ENCODE measurements around the gene PPP4R3A. TPM values are rescaled to one million over a fixed set of nuclear protein-coding genes. Genes with fewer than 3 reads are reported as not detected.
A peak's percentile ranks its signal among the peaks of the same experiment; 100 is the strongest.

PPP4R3A gene
- total and polyA plus RNA-seq, 2 donors (not counting 1 experiment from before 2014, with no cell fraction given): 40.3 to 88.0 TPM

GRCh38 chr14:91418387-91419043 is 91.6 kb downstream of the PPP4R3A start:
- TF ChIP-seq, protein P1, sequence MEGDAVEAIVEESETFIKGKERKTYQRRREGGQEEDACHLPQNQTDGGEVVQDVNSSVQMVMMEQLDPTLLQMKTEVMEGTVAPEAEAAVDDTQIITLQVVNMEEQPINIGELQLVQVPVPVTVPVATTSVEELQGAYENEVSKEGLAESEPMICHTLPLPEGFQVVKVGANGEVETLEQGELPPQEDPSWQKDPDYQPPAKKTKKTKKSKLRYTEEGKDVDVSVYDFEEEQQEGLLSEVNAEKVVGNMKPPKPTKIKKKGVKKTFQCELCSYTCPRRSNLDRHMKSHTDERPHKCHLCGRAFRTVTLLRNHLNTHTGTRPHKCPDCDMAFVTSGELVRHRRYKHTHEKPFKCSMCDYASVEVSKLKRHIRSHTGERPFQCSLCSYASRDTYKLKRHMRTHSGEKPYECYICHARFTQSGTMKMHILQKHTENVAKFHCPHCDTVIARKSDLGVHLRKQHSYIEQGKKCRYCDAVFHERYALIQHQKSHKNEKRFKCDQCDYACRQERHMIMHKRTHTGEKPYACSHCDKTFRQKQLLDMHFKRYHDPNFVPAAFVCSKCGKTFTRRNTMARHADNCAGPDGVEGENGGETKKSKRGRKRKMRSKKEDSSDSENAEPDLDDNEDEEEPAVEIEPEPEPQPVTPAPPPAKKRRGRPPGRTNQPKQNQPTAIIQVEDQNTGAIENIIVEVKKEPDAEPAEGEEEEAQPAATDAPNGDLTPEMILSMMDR (conservative IDR thresholded peaks at IDR 0.05 in 1 of 2, IDR thresholded peaks at IDR 0.05 in 1 of 2; ENCODE audit: low read depth in 1 of 2, low read length in 2 of 2): peak; percentile 98 to 99
- TF ChIP-seq EZH2 (IDR thresholded peaks at IDR 0.05; ENCODE audit: low read length, missing control alignments): peak; percentile 41

DNA sequence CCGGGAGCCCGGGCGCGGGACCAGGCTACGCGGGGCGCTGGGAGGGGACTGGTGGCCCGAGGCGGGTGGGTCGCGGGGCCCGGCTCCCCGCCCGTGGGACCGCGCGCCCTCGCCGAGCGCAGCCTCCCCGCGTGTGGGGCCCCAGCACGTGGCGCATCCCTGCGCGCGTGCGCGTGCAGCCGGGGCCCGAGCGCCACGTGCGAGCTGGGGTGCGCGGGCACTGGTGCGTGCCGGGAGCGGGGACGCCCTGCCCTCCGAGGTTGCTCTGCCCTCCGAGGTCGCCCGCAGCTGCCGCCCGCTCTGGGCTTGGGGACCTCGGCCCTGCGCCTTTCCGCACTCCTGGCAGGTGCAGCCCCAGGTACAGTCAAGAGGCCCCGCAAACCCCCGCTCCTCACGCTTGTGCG is 92.1 kb downstream of the PPP4R3A start:
- Histone ChIP-seq H3K27me3 (ENCODE audit: control insufficient read depth, insufficient read depth, low read length) (peaks cover 13% of the 10 kb centered on the region), H3K4me2 (ENCODE audit: extremely low read depth, insufficient read depth, low read length) (peak overlapping the region; percentile 25), H2AFZ (ENCODE audit: low read length) (no peak overlapping the region), H4K20me1 (ENCODE audit: control insufficient read depth, extremely low read depth, insufficient read depth, low read length) (no peaks in the 10 kb centered on the region), H3K9ac (ENCODE audit: insufficient read depth, low read length) (no peak overlapping the region), H3K9me3 (ENCODE audit: control insufficient read depth, insufficient read depth, low read depth, low read length) (no peaks in the 10 kb centered on the region), H3K4me3 (replicated peaks in 1 of 4; ENCODE audit: control extremely low read depth in 1 of 4, insufficient read depth in 1 of 4, low read depth in 3 of 4, low read length in 4 of 4) (peak overlapping the region in 2 of 4 experiments; percentile 4 to 6), H3K4me1 (ENCODE audit: control insufficient read depth, extremely low read depth, insufficient read depth, low read length) (no peaks in the 10 kb centered on the region), H3K36me3 (ENCODE audit: control insufficient read depth, insufficient read depth, low read length) (no peaks in the 10 kb centered on the region), H3K79me2 (ENCODE audit: control insufficient read depth, insufficient read depth, low read length) (no peaks in the 10 kb centered on the region), H3K27ac (ENCODE audit: insufficient read depth, low read length) (no peak overlapping the region)
- peak; percentile 60 for TF ChIP-seq EZH2 (IDR thresholded peaks at IDR 0.05; ENCODE audit: low read length, missing control alignments)
- TF ChIP-seq, protein P1 (conservative IDR thresholded peaks at IDR 0.05 in 1 of 2, IDR thresholded peaks at IDR 0.05 in 1 of 2; ENCODE audit: low read depth in 1 of 2, low read length in 2 of 2): no peak
- DNase-seq (ENCODE audit: low read depth in 2 of 2): no peak

More at GRCh38 chr14:91418387-91419043, 91.6 kb downstream of the PPP4R3A start:
- peak; percentile 31 to 48 for DNase-seq (ENCODE audit: low read depth in 2 of 2)
- H3K27me3 ChIP-seq (ENCODE audit: control insufficient read depth, insufficient read depth, low read length): peaks cover 13% of the 10 kb centered on the region
- no peaks in the 10 kb centered on the region for H3K9me3 ChIP-seq (ENCODE audit: control insufficient read depth, insufficient read depth, low read depth, low read length)
- H3K79me2 ChIP-seq (ENCODE audit: control insufficient read depth, insufficient read depth, low read length): no peaks in the 10 kb centered on the region
- no peak overlapping the region for H2AFZ ChIP-seq (ENCODE audit: low read length)
- H3K4me3 ChIP-seq (replicated peaks in 1 of 4; ENCODE audit: control extremely low read depth in 1 of 4, insufficient read depth in 1 of 4, low read depth in 3 of 4, low read length in 4 of 4): peak overlapping the region in 2 of 4 experiments; percentile 20 to 31
- peak overlapping the region; percentile 34 for H3K4me2 ChIP-seq (ENCODE audit: extremely low read depth, insufficient read depth, low read length)
- no peak overlapping the region for H3K27ac ChIP-seq (ENCODE audit: insufficient read depth, low read length)
- H3K4me1 ChIP-seq (ENCODE audit: control insufficient read depth, extremely low read depth, insufficient read depth, low read length): no peaks in the 10 kb centered on the region
- no peaks in the 10 kb centered on the region for H3K36me3 ChIP-seq (ENCODE audit: control insufficient read depth, insufficient read depth, low read length)
- no peaks in the 10 kb centered on the region for H4K20me1 ChIP-seq (ENCODE audit: control insufficient read depth, extremely low read depth, insufficient read depth, low read length)
- no peak overlapping the region for H3K9ac ChIP-seq (ENCODE audit: insufficient read depth, low read length)

DNA sequence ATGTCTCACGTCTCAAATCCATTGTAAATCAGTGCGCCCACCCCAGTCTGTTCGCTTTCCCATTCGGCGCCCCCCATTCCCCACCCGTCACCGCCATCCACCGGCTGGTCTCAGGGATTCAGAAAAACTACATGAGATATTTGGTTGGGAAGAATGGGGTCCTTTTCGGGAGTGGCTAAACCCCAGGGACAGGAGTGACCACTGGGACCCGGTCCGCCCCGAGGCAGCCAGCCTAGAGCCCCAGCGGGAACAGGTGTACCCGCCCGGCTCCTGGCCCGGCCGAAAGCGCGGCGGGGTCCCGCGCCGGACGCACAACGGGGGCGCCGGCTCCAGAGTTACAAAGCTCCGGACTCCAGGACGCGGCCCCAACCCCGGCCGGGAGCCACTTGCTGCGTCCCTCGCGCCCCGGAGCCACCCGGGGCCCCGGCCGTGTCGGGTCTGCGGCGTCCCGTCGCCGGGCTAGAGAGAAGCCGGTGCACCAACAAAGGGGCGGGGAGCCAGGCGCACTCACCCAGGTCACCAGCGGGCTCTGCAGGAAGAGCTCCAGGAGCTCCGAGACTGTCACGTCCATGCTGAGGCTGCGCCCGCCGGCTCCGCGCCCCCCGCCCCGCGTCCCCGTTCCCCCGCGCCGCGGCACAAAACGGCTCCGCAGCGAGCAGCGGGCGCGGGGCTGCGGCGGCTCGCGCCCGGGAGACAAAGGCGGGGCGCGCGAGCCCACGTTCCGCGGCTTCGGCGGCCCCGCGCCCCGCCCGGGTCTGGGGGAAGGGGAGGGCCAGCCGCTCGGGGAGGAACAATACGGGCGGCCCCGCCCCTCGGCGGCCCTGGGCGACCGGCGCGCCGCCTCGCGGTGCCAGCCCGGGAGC is 92.8 kb downstream of the PPP4R3A start, which contains the start of gene CCDC88C:
CCDC88C (minus strand) TSS at position 701 of the 863 bp plus-strand sequence; CDS start at position 571, 130 bp downstream.
- H3K79me2 ChIP-seq (ENCODE audit: control insufficient read depth, insufficient read depth, low read length): no peaks in the 10 kb centered on the region
- H3K4me3 ChIP-seq (replicated peaks in 1 of 4; ENCODE audit: control extremely low read depth in 1 of 4, insufficient read depth in 1 of 4, low read depth in 3 of 4, low read length in 4 of 4): peak within 1 kb of the TSS in 3 of 4 experiments; percentile 4 to 31 (median 20)
- peak; percentile 23 for TF ChIP-seq EZH2 (IDR thresholded peaks at IDR 0.05; ENCODE audit: low read length, missing control alignments)
- TF ChIP-seq, protein P1 (conservative IDR thresholded peaks at IDR 0.05 in 1 of 2, IDR thresholded peaks at IDR 0.05 in 1 of 2; ENCODE audit: low read depth in 1 of 2, low read length in 2 of 2): no peak
- no peak within 1 kb of the TSS for H3K27ac ChIP-seq (ENCODE audit: insufficient read depth, low read length)
- H3K27me3 ChIP-seq (ENCODE audit: control insufficient read depth, insufficient read depth, low read length): peaks cover 13% of the 10 kb centered on the region
- H4K20me1 ChIP-seq (ENCODE audit: control insufficient read depth, extremely low read depth, insufficient read depth, low read length): no peaks in the 10 kb centered on the region
- H3K9me3 ChIP-seq (ENCODE audit: control insufficient read depth, insufficient read depth, low read depth, low read length): no peaks in the 10 kb centered on the region
- no peak within 1 kb of the TSS for H2AFZ ChIP-seq (ENCODE audit: low read length)
- H3K4me1 ChIP-seq (ENCODE audit: control insufficient read depth, extremely low read depth, insufficient read depth, low read length): no peaks in the 10 kb centered on the region
- peak in 1 of 2 donors; percentile 20 for DNase-seq (ENCODE audit: low read depth in 2 of 2)
- no peak within 1 kb of the TSS for H3K9ac ChIP-seq (ENCODE audit: insufficient read depth, low read length)
- H3K36me3 ChIP-seq (ENCODE audit: control insufficient read depth, insufficient read depth, low read length): no peaks in the 10 kb centered on the region
- peak within 1 kb of the TSS; percentile 44 for H3K4me2 ChIP-seq (ENCODE audit: extremely low read depth, insufficient read depth, low read length)
